GM10248 (cell line): ENCODE data around the gene IL17RA.
"Not testable (repeated sequence)": the region's sequence is repeated elsewhere in the genome, so short reads cannot be mapped to it uniquely, and the experiment has no call there.

ENCODE experiments used
- CTCF ChIA-PET: fragments of 300-600 bp; sonication (Branson Sonifier 250); formaldehyde crosslinking; extraction: SDS; loops from one replicate; lab custom pipeline; 2021; ENCODE audit warnings: antibody characterized with exemption; lab: Yijun Ruan, JAX
- POLR2A ChIA-PET: fragments of 350-650 bp; sonication (Branson Sonifier 250); formaldehyde crosslinking; extraction: SDS; loops from one replicate; lab custom pipeline; 2020; ENCODE audit warnings: antibody characterized with exemption; lab: Yijun Ruan, JAX
- DNase-seq: peaks from one replicate; pipeline ENCODE4 v3.0.0; 2012; ENCODE audit errors: extremely low spot score
- TF ChIP-seq, protein P1 (sequence below): IDR thresholded peaks from 2 replicates; pipeline ENCODE4 v1.5.1; 2012; ENCODE audit warnings: mild to moderate bottlenecking, low read depth; ENCODE audit errors: extremely low read depth, missing control alignments, control extremely low read depth

Gene IL17RA, protein sequence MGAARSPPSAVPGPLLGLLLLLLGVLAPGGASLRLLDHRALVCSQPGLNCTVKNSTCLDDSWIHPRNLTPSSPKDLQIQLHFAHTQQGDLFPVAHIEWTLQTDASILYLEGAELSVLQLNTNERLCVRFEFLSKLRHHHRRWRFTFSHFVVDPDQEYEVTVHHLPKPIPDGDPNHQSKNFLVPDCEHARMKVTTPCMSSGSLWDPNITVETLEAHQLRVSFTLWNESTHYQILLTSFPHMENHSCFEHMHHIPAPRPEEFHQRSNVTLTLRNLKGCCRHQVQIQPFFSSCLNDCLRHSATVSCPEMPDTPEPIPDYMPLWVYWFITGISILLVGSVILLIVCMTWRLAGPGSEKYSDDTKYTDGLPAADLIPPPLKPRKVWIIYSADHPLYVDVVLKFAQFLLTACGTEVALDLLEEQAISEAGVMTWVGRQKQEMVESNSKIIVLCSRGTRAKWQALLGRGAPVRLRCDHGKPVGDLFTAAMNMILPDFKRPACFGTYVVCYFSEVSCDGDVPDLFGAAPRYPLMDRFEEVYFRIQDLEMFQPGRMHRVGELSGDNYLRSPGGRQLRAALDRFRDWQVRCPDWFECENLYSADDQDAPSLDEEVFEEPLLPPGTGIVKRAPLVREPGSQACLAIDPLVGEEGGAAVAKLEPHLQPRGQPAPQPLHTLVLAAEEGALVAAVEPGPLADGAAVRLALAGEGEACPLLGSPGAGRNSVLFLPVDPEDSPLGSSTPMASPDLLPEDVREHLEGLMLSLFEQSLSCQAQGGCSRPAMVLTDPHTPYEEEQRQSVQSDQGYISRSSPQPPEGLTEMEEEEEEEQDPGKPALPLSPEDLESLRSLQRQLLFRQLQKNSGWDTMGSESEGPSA

DNA sequence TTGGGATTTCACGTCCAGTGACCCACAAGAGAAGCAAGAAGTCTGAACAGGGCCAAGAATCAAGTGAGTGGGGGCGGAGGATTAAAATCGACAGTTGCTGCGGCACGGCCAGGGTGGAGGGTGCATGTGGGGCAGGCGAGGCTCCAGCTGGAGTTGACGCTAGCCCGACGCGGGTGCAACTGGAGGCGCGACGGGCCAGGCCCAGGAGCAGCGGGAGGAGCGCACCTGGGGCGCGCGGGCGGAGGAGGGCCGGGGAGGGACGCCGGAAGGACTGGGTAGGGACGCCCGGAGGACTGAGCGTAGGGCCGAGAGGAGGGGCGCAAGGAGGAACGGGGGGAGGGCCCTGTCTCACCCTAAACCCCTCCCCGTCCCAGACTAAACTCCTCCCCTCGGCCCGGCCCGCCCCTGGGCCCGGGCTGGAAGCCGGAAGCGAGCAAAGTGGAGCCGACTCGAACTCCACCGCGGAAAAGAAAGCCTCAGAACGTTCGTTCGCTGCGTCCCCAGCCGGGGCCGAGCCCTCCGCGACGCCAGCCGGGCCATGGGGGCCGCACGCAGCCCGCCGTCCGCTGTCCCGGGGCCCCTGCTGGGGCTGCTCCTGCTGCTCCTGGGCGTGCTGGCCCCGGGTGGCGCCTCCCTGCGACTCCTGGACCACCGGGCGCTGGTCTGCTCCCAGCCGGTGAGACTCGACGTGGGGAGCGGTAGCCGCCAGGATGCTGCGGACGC lies at the start of gene IL17RA:
Gene IL17RA, plus strand, starts transcription at position 447 of the 723 bp plus-strand sequence. Its CDS starts 92 bp downstream, at position 539.
- POLR2A ChIA-PET = no interaction called here
- CTCF ChIA-PET = interaction anchor here (0.7 to 1.2 kb wide), 2 partner anchors 10 to 87 kb away, joined by 3 to 5 read pairs; no protein-coding TSS in a partner anchor
- TF ChIP-seq, protein P1, sequence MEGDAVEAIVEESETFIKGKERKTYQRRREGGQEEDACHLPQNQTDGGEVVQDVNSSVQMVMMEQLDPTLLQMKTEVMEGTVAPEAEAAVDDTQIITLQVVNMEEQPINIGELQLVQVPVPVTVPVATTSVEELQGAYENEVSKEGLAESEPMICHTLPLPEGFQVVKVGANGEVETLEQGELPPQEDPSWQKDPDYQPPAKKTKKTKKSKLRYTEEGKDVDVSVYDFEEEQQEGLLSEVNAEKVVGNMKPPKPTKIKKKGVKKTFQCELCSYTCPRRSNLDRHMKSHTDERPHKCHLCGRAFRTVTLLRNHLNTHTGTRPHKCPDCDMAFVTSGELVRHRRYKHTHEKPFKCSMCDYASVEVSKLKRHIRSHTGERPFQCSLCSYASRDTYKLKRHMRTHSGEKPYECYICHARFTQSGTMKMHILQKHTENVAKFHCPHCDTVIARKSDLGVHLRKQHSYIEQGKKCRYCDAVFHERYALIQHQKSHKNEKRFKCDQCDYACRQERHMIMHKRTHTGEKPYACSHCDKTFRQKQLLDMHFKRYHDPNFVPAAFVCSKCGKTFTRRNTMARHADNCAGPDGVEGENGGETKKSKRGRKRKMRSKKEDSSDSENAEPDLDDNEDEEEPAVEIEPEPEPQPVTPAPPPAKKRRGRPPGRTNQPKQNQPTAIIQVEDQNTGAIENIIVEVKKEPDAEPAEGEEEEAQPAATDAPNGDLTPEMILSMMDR = no peak
- peak; percentile 97 for DNase-seq

DNA sequence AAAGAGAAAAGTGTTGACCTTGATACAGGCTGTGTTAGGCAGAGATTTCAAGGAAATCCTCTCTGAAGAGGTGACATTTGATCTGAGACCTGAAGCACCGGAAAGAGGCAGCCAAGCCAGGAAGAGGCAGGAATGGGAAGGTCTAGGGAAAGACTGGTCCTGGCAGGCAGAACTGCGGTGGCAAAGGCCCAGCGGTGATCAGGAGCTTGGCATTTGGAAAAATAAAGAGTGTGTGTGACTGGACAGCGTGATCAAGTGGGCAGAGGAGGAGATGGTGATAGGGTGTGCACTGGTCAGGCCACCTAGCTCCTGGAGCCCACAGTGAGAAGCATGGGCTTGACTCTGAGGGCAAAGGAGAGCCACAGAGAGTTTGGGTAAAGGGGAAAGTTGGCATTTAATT lies 49.6 kb upstream of the IL17RA start:
- TF ChIP-seq, protein P1 = no peak
- no peak for DNase-seq
- ChIA-PET POLR2A (no interaction called here), CTCF (interaction anchor here (1.8 kb wide), 1 partner anchor 137 kb away, joined by 8 read pairs; no protein-coding TSS in a partner anchor)

DNA sequence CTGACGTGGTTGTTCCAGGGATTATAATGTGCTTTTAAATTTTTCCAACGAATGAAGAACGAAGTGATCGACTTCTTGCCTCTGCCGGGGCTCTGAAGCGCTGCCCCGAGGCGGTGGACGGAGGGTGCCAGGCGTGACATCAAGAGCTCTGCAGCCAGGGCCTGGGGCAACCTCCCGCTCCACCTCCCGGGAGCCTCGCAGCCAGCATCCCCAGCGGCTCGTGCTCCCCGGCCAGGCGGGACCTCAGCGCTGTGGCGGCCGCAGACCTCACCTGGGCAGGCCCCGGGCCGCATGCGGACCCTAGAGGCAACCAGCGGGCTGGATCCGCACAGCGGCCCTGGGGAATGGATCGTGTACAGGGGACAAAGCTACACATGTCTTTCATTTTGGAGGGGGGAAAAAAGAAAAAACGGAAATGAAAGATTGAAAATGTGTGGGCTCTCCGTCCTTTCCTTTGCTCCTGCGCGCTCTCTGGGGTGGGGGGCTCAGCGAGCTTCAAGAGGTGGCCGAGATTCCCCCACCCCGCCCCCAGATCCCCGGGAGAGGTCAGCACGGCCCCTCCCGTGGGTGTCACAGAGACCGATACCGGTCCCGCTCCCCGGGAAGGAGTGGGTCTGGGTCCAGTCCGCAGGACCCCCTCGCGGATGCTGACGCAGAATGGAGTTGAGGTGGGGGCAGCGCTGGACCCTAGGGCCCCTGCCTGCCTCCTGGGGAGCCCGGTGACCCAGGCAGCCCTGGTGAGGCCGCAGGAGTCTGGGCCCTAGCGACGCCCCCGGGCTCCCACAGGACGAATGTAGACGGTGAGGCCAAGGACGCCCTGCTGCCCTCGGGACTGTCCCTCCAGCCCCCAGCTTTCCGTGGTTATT lies 48.6 kb upstream of the IL17RA start:
- POLR2A ChIA-PET, DNase-seq: not testable (repeated sequence)
- CTCF ChIA-PET = interaction anchor here (1.8 kb wide), 1 partner anchor 136 kb away, joined by 8 read pairs; no protein-coding TSS in a partner anchor

DNA sequence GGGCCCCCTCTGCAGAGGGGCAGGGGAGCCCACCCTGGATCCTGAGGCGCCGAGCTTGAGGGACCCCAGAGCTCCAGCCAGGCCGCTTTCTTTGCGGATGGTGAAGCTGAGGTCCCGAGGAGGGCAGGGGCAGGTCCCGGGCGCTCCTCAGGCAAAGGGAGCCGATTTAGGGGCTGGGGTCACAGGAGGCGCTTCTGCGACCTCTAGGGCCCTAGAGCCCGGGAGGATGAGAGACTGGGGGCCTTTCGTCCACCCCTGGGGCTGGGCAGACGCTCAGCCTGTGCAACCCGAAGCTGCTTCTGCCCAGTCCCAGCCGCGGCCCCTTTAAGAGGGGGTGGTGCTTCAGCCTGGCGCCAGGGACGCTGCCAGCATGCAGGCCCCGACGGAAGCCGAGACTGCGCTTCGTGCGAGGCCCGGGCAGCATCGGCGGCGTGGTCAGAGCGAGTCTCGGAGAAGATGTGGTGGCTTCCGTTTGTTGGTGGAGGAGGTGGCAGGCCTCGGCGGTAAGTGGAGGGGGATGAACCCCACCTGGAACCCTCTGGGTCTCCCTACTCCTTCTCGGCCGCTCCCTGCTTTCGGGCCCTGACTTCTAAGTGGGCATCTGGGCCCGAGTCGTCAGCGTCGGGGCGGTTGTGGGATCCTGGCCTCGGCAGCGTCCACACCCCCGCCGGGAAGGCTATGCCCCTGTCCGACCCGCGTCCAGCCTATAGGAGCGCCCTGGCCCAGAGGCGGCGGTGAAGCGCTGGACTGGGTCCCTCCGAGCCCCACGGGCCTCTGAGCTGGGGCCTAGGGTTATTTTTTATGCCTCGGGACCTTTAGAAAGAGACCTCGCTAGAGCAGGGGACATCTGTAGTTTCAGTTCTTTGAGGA lies 47.7 kb upstream of the IL17RA start:
- CTCF ChIA-PET = interaction anchor here (1.8 kb wide), 1 partner anchor 135 kb away, joined by 8 read pairs; no protein-coding TSS in a partner anchor

DNA sequence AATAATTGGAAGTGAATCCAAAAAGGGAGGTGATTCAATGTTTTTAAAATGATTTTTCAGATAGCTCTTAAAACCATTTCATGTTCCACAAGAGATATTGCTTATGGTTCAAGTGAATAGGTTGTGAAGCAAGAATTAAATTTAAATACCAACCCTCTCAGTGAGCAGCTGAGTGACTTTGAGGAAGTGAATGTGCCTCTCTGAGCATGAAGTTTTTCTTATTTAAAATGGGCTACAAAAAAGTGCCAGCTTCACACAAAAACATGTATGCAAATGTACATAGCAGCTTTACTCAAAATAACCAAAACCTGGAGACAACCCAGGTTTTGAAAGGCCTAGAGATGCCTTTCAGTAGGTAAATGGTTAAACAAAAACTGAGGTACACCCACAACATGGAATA lies 41.3 kb upstream of the IL17RA start:
- POLR2A ChIA-PET = no interaction called here
- DNase-seq = no peak
- TF ChIP-seq, protein P1 = no peak
- CTCF ChIA-PET = interaction anchor here (1.5 to 4.2 kb wide), 2 partner anchors 10 to 15 kb away, joined by 4 to 19 read pairs; no protein-coding TSS in a partner anchor

More for the DNA sequence above, 47.7 kb upstream of the IL17RA start:
- POLR2A ChIA-PET, DNase-seq: not testable (repeated sequence)

DNA sequence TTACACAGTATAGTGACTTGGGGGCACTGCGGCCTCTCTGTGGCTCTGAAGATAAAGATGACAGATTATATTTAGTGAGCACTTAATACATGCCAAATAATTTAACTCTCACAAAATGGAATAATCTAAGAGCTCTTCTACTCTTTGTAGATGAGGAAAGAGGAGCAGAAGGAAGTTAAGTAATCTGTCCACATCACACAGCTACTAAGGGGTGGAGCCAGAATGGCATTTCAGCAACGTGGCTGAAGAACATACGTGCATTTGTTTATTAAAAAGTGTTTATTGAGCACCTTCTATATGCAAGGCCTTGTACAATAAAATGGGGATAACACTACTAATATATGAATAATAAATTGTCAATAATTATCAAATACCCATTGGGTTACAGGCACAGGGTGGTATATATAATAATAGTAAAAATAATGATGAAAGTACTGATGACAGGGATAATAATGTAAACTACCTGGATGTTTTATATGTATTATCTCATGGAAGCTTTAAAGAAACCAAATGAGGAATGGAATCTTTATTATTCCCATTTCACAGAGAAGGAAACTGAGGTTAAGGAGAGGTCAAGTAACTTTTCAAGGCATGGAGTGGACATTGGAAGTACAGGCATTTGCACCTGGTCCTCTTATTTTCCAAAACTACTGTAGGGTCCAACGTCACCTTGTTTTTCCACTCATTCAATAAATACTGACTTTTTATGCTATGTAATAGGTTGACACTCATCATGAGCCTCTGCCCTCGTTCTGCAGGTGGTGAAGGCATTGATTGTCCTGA lies 38.0 kb upstream of the IL17RA start:
- ChIA-PET CTCF (interaction anchor here (1.1 to 4.8 kb wide), 2 partner anchors 11 to 14 kb away, joined by 3 to 35 read pairs; no protein-coding TSS in a partner anchor), POLR2A (no interaction called here)
- DNase-seq = no peak
- TF ChIP-seq, protein P1 = no peak
